DOHH2 (cell line): Measurements from ENCODE around the gene CFAP210.

Experiments
- H3F3A ChIP-seq: fragments of 200-600 bp; sonication (generic), shearing (Covaris generic); 2 replicates; pipeline ENCODE4 v1.6.0; 2016; ENCODE audit warnings: antibody characterized with exemption, mild to moderate bottlenecking; ENCODE audit not compliant: control insufficient read depth, insufficient read depth
- H3K27ac ChIP-seq: fragments of 200-600 bp; sonication (generic); 2 replicates; pipeline ENCODE4 v1.5.1; 2014; ENCODE audit warnings: low read depth, mild to moderate bottlenecking, low read length, moderate library complexity
- H3K27me3 ChIP-seq: fragments of 200-600 bp; sonication (generic); 2 replicates; pipeline ENCODE4 v1.6.1; 2014; ENCODE audit warnings: mild to moderate bottlenecking, low read length, mixed read lengths; ENCODE audit not compliant: control insufficient read depth
- H3K36me3 ChIP-seq: fragments of 200-600 bp; sonication (generic); 2 replicates; pipeline ENCODE4 v1.6.1; 2014; ENCODE audit warnings: mild to moderate bottlenecking, low read length, moderate library complexity, mixed read lengths; ENCODE audit not compliant: control insufficient read depth
- H3K4me1 ChIP-seq: fragments of 200-600 bp; sonication (generic); 2 replicates; pipeline ENCODE4 v1.6.1; 2014; ENCODE audit warnings: mild to moderate bottlenecking, low read length, mixed read lengths; ENCODE audit not compliant: control insufficient read depth
- H3K4me2 ChIP-seq: fragments of 200-600 bp; sonication (generic); 2 replicates; pipeline ENCODE4 v1.6.0; 2014; ENCODE audit warnings: mild to moderate bottlenecking, low read length, moderate library complexity
- H3K4me3 ChIP-seq: fragments of 200-600 bp; sonication (generic); 2 replicates; pipeline ENCODE4 v1.5.1; 2014; ENCODE audit warnings: mild to moderate bottlenecking, low read length, mixed read lengths
- H3K79me2 ChIP-seq: fragments of 200-600 bp; sonication (generic); 2 replicates; pipeline ENCODE4 v1.6.1; 2014; ENCODE audit warnings: mild to moderate bottlenecking, low read length, mixed read lengths; ENCODE audit not compliant: control insufficient read depth
- H3K9me2 ChIP-seq: fragments of 200-600 bp; sonication (generic); replicated peaks from 2 replicates; pipeline ENCODE4 v1.6.1; 2014; ENCODE audit warnings: mild to moderate bottlenecking, low read length, mixed read lengths; ENCODE audit not compliant: control insufficient read depth
- H3K9me3 ChIP-seq: fragments of 200-600 bp; sonication (generic); 2 replicates; pipeline ENCODE4 v1.6.1; 2014; ENCODE audit warnings: antibody characterized with exemption, low read length, mixed read lengths; ENCODE audit not compliant: control insufficient read depth, insufficient read depth
- H4K20me1 ChIP-seq: fragments of 200-600 bp; sonication (generic); 2 replicates; pipeline ENCODE4 v1.6.0; 2014; ENCODE audit warnings: low read depth, mild to moderate bottlenecking, antibody characterized with exemption, low read length, moderate library complexity; ENCODE audit not compliant: control insufficient read depth, insufficient read depth
- EZH2phosphoT487 ChIP-seq: fragments of 200-600 bp; sonication (generic); IDR thresholded peaks from 2 replicates; pipeline ENCODE4 v1.6.1; 2017; ENCODE audit warnings: borderline replicate concordance, mild to moderate bottlenecking, antibody characterized with exemption, low read length, moderate library complexity, mixed read lengths
- TF ChIP-seq, protein P1 (sequence below): fragments of 200-600 bp; sonication (generic); IDR thresholded peaks from one replicate; pipeline ENCODE4 v1.5.1; 2014; ENCODE audit warnings: antibody characterized with exemption, mild to moderate bottlenecking, low read depth, low read length; ENCODE audit not compliant: poor library complexity, severe bottlenecking

Gene CFAP210

DNA sequence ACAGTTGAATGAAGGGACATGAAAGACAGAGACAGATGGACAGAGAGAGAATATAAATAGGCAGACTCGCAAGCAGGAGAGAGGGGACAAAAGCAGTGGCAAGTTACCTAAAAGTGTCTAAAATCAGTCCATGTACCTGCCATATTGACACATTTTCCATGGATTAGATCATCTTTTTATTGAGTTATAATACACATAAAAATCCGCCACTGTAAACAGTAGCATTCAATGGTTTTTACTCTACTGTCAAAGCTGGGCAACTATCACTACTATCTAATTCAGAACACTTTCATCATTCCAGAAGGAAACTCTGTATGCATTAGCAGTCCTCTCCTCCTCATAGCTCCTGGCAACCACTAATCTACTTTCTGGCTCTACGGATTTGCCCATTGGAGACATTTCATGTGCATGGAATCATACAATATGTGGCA, 10.1 kb downstream of the CFAP210 start:
- no peaks in the 10 kb centered on the region for H3K79me2 ChIP-seq
- no peaks in the 10 kb centered on the region for H3K4me1 ChIP-seq
- H3K27me3 ChIP-seq = no peaks in the 10 kb centered on the region
- H3F3A ChIP-seq = no peaks in the 10 kb centered on the region
- H3K27ac ChIP-seq = no peak overlapping the region
- no peaks in the 10 kb centered on the region for H3K9me2 ChIP-seq
- no peaks in the 10 kb centered on the region for H3K36me3 ChIP-seq
- H4K20me1 ChIP-seq = no peaks in the 10 kb centered on the region
- TF ChIP-seq, protein P1, sequence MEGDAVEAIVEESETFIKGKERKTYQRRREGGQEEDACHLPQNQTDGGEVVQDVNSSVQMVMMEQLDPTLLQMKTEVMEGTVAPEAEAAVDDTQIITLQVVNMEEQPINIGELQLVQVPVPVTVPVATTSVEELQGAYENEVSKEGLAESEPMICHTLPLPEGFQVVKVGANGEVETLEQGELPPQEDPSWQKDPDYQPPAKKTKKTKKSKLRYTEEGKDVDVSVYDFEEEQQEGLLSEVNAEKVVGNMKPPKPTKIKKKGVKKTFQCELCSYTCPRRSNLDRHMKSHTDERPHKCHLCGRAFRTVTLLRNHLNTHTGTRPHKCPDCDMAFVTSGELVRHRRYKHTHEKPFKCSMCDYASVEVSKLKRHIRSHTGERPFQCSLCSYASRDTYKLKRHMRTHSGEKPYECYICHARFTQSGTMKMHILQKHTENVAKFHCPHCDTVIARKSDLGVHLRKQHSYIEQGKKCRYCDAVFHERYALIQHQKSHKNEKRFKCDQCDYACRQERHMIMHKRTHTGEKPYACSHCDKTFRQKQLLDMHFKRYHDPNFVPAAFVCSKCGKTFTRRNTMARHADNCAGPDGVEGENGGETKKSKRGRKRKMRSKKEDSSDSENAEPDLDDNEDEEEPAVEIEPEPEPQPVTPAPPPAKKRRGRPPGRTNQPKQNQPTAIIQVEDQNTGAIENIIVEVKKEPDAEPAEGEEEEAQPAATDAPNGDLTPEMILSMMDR = no peak
- TF ChIP-seq EZH2phosphoT487 = no peak
- no peaks in the 10 kb centered on the region for H3K9me3 ChIP-seq
- no peak overlapping the region for H3K4me3 ChIP-seq
- H3K4me2 ChIP-seq = no peak overlapping the region

DNA sequence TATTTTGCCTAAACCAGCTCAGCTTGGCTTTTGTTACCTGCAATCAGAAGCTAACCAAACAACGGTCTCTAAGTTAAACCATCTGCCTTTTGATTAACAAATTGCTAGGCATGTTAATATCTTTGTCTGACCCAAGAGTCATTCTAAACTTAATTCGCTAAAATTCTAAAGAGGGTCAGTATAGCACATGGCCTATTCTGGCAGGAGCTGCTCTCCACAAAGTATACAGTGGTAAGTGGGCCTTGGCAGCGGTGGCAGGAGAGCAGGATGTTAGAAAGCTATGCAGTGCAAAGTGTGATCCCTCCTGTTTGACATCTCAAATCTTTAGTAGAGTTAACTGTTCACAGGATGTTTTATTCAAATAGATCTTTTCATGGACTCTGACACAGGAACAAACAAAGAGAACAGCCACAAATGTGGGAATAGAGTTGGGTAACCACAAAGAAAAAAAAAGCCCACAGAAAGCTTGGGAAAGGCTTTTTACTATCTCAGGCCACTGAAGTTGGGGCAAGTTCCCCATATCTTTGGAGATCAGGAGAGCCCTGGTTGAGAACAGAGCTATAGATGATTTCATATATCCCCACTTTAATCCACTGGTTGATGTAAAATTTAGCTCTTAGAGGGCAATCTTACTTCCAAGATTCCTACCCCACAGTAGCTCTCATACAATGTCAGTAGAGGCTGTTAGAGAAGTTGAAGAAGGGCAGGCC, 10.6 kb downstream of the CFAP210 start:
- Histone ChIP-seq H3K27ac (no peak overlapping the region), H3K4me2 (no peak overlapping the region), H3K79me2 (no peaks in the 10 kb centered on the region), H3K4me3 (no peak overlapping the region), H3K27me3 (no peaks in the 10 kb centered on the region), H4K20me1 (no peaks in the 10 kb centered on the region), H3K9me3 (no peaks in the 10 kb centered on the region), H3K4me1 (no peaks in the 10 kb centered on the region), H3F3A (no peaks in the 10 kb centered on the region), H3K36me3 (no peaks in the 10 kb centered on the region), H3K9me2 (no peaks in the 10 kb centered on the region)
- TF ChIP-seq, protein P1 = no peak
- TF ChIP-seq EZH2phosphoT487 = no peak

DNA sequence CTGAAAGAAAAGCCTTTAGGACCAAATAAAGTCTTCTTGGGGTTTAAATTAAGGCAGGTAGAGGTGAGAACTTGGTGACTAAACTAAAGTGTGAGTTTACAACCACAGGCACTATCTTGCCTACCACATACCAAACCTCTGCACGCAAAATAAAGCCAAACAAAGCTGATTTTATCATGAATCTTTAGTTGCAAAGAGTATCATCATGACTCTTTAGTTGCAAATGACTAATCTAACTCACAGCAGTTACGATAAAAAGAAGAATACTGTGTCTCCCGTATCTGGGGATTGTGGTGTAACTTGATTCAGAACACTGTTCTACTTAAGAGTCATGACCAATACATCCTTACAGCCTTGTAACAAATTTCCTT, 11.2 kb downstream of the CFAP210 start:
- Histone ChIP-seq H3K9me3 (no peaks in the 10 kb centered on the region), H3K27ac (no peak overlapping the region), H3K27me3 (no peaks in the 10 kb centered on the region), H3K4me3 (no peak overlapping the region), H3K9me2 (no peaks in the 10 kb centered on the region), H3K4me2 (no peak overlapping the region), H3K36me3 (no peaks in the 10 kb centered on the region), H3F3A (no peaks in the 10 kb centered on the region), H4K20me1 (no peaks in the 10 kb centered on the region), H3K79me2 (no peaks in the 10 kb centered on the region), H3K4me1 (no peaks in the 10 kb centered on the region)
- TF ChIP-seq, protein P1 = no peak
- no peak for TF ChIP-seq EZH2phosphoT487
